SK-N-SH (cell line): ENCODE data around the gene CCNG1. TPM values are rescaled to one million over a fixed set of nuclear protein-coding genes. Genes with fewer than 3 reads are reported as not detected.

ENCODE experiments used
- CTCF ChIA-PET: fragments of 300-600, 350-600 bp; formaldehyde crosslinking; extraction: SDS; loops from one replicate; lab custom pipeline; 2021; lab: Yijun Ruan, JAX
- POLR2A ChIA-PET: fragments of 350-600 bp; sonication (Branson Sonifier 250); formaldehyde crosslinking; extraction: SDS; loops from one replicate; lab custom pipeline; 2020; ENCODE audit warnings: antibody characterized with exemption, inconsistent platforms; lab: Yijun Ruan, JAX
- DNase-seq: peaks from one replicate; pipeline ENCODE4 v3.0.0; 2012
- H2AFZ ChIP-seq: fragments of 200-600 bp; sonication (generic); 2 replicates; pipeline ENCODE4 v1.8.1; 2016; ENCODE audit warnings: antibody characterized with exemption, mild to moderate bottlenecking, low read depth
- H3F3A ChIP-seq: fragments of 200-600 bp; sonication (generic); replicated peaks from 2 replicates; pipeline ENCODE3; 2016; ENCODE audit warnings: antibody characterized with exemption, mild to moderate bottlenecking; ENCODE audit not compliant: insufficient read depth
- H3K27ac ChIP-seq, 2 experiments: fragments of 200-500 bp in 1 of 2; fragments of 200-600 bp in 1 of 2; sonication (Bioruptor generic) in 1 of 2; sonication (generic), shearing (Covaris generic) in 1 of 2; 2 replicates each; pipeline versions ENCODE4 v1.5.1 to v1.6.1; 2014 to 2016; ENCODE audit warnings: low read depth in 2 of 2, inconsistent platforms in 1 of 2, low read length in 1 of 2, mild to moderate bottlenecking in 1 of 2, mixed read lengths in 1 of 2
- H3K27me3 ChIP-seq: fragments of 200-600 bp; sonication (generic), shearing (Covaris generic); 2 replicates; pipeline ENCODE4 v1.6.1; 2016; ENCODE audit warnings: mixed run types; ENCODE audit not compliant: insufficient read depth
- H3K36me3 ChIP-seq, 2 experiments: fragments of 200-500 bp in 1 of 2; fragments of 200-600 bp in 1 of 2; sonication (Bioruptor generic) in 1 of 2; sonication (generic) in 1 of 2; replicated peaks in 1 of 2; 2 replicates each; pipeline versions ENCODE3 to v1.5.1; 2014 to 2016; ENCODE audit warnings: low read length in 1 of 2, mild to moderate bottlenecking in 1 of 2; ENCODE audit not compliant: insufficient read depth in 2 of 2, control insufficient read depth in 1 of 2
- H3K4me1 ChIP-seq, 2 experiments: fragments of 200-500 bp in 1 of 2; fragments of 200-600 bp in 1 of 2; sonication (Bioruptor generic) in 1 of 2; sonication (generic), shearing (Covaris generic) in 1 of 2; 2 replicates each; pipeline versions ENCODE4 v1.5.1 to v1.6.1; 2014 to 2016; ENCODE audit warnings: low read depth in 1 of 2, low read length in 1 of 2, mixed run types in 1 of 2; ENCODE audit not compliant: insufficient read depth in 2 of 2, control insufficient read depth in 1 of 2
- H3K4me2 ChIP-seq: fragments of 200-600 bp; sonication (generic), shearing (Covaris generic); 2 replicates; pipeline ENCODE4 v1.6.1; 2017; ENCODE audit warnings: mixed run types
- H3K4me3 ChIP-seq, 2 experiments: fragments of 200-500 bp in 1 of 2; fragments of 200-600 bp in 1 of 2; sonication (Bioruptor generic) in 1 of 2; sonication (generic), shearing (Covaris generic) in 1 of 2; 2 replicates each; pipeline versions ENCODE4 v1.5.1 to v1.8.1; 2014 to 2016; ENCODE audit warnings: low read depth in 2 of 2, inconsistent platforms in 1 of 2, low read length in 1 of 2, mild to moderate bottlenecking in 1 of 2, mixed read lengths in 1 of 2, moderate library complexity in 1 of 2
- H3K79me2 ChIP-seq: fragments of 200-600 bp; sonication (generic); 2 replicates; pipeline ENCODE4 v1.8.1; 2017; ENCODE audit warnings: mild to moderate bottlenecking; ENCODE audit not compliant: insufficient read depth
- H3K9ac ChIP-seq: fragments of 200-600 bp; sonication (generic); 2 replicates; pipeline ENCODE4 v1.6.1; 2017; ENCODE audit warnings: mixed run types
- H3K9me2 ChIP-seq: fragments of 200-600 bp; sonication (generic); 2 replicates; pipeline ENCODE4 v1.6.1; 2017; ENCODE audit warnings: mixed run types
- H3K9me3 ChIP-seq: fragments of 200-600 bp; sonication (generic); 2 replicates; pipeline ENCODE4 v1.6.1; 2017; ENCODE audit warnings: mixed run types, mild to moderate bottlenecking, moderate library complexity
- H4K20me1 ChIP-seq: fragments of 200-600 bp; sonication (generic); 2 replicates; pipeline ENCODE4 v1.6.1; 2017; ENCODE audit warnings: mild to moderate bottlenecking, mixed run types; ENCODE audit not compliant: insufficient read depth
- EP300 ChIP-seq, 2 experiments: IDR thresholded peaks; 2 replicates each; pipeline versions ENCODE4 v1.4.0 to v1.6.1; 2012; ENCODE audit warnings: borderline replicate concordance in 1 of 2, low read depth in 1 of 2, low read length in 1 of 2
- EZH2phosphoT487 ChIP-seq: fragments of 200-600 bp; sonication (generic); IDR thresholded peaks from 2 replicates; pipeline ENCODE4 v1.6.1; 2017; ENCODE audit warnings: low read depth, mixed run types, mild to moderate bottlenecking, antibody characterized with exemption, moderate library complexity, borderline replicate concordance
- FOSL2 ChIP-seq: IDR thresholded peaks from 2 replicates; pipeline ENCODE4 v1.4.0; 2012; ENCODE audit warnings: low read depth, mild to moderate bottlenecking, moderate library complexity, borderline replicate concordance
- FOXJ3 ChIP-seq: sonication (generic); formaldehyde crosslinking; IDR thresholded peaks from 2 replicates; pipeline ENCODE4 v1.5.1; 2020; ENCODE audit warnings: mild to moderate bottlenecking, missing genetic modification reagents
- GABPA ChIP-seq: IDR thresholded peaks from 2 replicates; pipeline ENCODE4 v1.4.0; 2012; ENCODE audit warnings: low read depth, mild to moderate bottlenecking
- GATA2 ChIP-seq: sonication (generic); formaldehyde crosslinking; IDR thresholded peaks from 2 replicates; pipeline ENCODE4 v1.5.0; 2020; ENCODE audit warnings: mild to moderate bottlenecking, missing genetic modification reagents
- JUND ChIP-seq: IDR thresholded peaks from 2 replicates; pipeline ENCODE4 v1.4.0; 2012
- MEF2A ChIP-seq: IDR thresholded peaks from 2 replicates; pipeline ENCODE4 v1.4.0; 2012; ENCODE audit warnings: low read depth, borderline replicate concordance
- REST ChIP-seq: IDR thresholded peaks from 2 replicates; pipeline ENCODE4 v1.6.1; 2012; ENCODE audit warnings: mild to moderate bottlenecking, low read depth, low read length, moderate library complexity
- RXRA ChIP-seq: IDR thresholded peaks from 2 replicates; pipeline ENCODE4 v1.4.0; 2012; ENCODE audit warnings: low read depth, mild to moderate bottlenecking, borderline replicate concordance
- SIN3A ChIP-seq: IDR thresholded peaks from 2 replicates; pipeline ENCODE4 v1.6.1; 2012; ENCODE audit warnings: low read depth, mild to moderate bottlenecking, low read length, moderate library complexity, borderline replicate concordance
- TCF12 ChIP-seq: IDR thresholded peaks from 2 replicates; pipeline ENCODE4 v1.4.0; 2012
- TEAD4 ChIP-seq: IDR thresholded peaks from 2 replicates; pipeline ENCODE4 v1.4.0; 2012; ENCODE audit warnings: mild to moderate bottlenecking, borderline replicate concordance; ENCODE audit not compliant: insufficient read depth
- YY1 ChIP-seq: IDR thresholded peaks from 2 replicates; pipeline ENCODE4 v1.4.0; 2012; ENCODE audit warnings: low read depth, mild to moderate bottlenecking
- WGBS: methylation state at CpG from one replicate; pipeline ENCODE4 v1.1.6; 2017; ENCODE audit warnings: low lambda C conversion rate; 5-methylcytosine and 5-hydroxymethylcytosine counted together
- polyA plus RNA-seq, 3 experiments: library from polyadenylated mRNA; depleted of rRNA; stranded (reverse); fragments of >200 nt; gene quantifications; 2 replicates each; pipeline ENCODE4 v1.2.3, GENCODE V29; 2012
- TF ChIP-seq, protein P1 (sequence below): IDR thresholded peaks from 2 replicates; pipeline ENCODE4; 2012
- TF ChIP-seq, protein P2 (sequence below): IDR thresholded peaks from 2 replicates; pipeline ENCODE4 v1.4.0; 2012; ENCODE audit warnings: low read depth, borderline replicate concordance
- TF ChIP-seq, protein P3 (sequence below): fragments of 150-350 bp; IDR thresholded peaks from 2 replicates; pipeline ENCODE4 v1.6.1; 2017; ENCODE audit warnings: antibody characterized with exemption, low read length, low read depth, borderline replicate concordance
- TF ChIP-seq, protein P4 (sequence below): IDR thresholded peaks from 2 replicates; pipeline ENCODE4 v1.4.0; 2012; ENCODE audit warnings: low read depth

The CCNG1 gene
- polyA plus RNA-seq, 1 of the 3 experiments (the other 2 are of a cell fraction), result 49.0 TPM

DNA sequence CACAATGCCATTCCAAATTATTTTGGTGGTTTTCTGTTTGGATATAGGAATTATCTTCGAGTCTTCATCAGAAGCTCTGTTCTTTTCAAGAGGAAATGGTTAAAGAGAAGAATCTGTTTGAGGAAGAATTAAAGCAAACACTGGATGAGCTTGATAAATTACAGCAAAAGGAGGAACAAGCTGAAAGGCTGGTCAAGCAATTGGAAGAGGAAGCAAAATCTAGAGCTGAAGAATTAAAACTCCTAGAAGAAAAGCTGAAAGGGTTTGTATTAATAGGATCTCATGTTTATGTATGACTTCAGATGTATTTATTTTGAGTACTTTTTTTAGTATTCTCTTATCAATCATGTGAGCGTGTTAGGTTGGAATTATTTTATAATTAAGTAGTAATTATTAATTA is 38.0 kb downstream of the CCNG1 start (continued):
- TF ChIP-seq JUND (no peak), YY1 (no peak), EZH2phosphoT487 (no peak), TEAD4 (no peak), EP300 (IDR thresholded peaks at IDR 0.05; ENCODE audit: borderline replicate concordance in 1 of 2, low read depth in 1 of 2, low read length in 1 of 2) (no peak), MEF2A (no peak), SIN3A (no peak)
- TF ChIP-seq, all 33 proteins: peak for 0

DNA sequence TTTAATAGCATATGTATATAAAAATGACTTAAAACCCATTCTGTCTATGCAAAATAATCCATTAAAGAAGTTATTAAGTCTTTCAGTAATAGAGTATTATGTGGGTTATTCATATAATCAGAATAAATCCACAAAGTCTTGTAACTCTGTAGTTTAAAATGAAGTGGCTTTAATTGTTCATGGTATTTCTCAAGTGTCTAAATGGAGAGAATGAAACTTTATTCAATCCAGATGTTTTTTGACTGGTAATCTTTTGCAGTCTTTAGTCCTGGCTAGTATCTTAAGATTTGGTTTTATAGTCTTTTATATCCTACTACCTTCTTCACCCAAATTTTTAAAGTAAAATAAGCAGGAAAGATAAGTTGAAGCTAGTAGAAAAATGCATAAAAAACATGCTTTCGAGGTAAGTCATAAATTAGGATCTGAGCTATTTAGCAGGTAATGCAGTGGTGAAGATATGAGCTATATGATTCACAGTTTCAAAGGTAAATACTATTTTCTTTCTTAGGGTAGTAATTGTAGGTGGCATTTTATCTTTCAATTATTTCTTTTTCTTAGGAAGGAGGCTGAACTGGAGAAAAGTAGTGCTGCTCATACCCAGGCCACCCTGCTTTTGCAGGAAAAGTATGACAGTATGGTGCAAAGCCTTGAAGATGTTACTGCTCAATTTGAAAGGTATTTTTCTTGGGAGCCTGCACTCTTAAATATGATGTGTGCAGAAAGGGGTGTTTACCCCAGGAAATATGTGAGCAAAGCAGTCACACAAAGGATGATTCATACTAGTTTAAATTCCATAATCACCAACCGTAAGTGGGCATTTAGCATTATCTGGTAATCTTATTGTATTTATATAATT is 41.0 kb downstream of the CCNG1 start:
- peaks cover 2 to 11% of the 10 kb centered on the region in 2 experiments for H3K4me1 ChIP-seq
- DNase-seq, result no peak
- no peaks in the 10 kb centered on the region for H3K9me3 ChIP-seq
- H4K20me1 ChIP-seq, result no peaks in the 10 kb centered on the region
- H3K27ac ChIP-seq, result peak overlapping the region; percentile 47 to 55
- no peaks in the 10 kb centered on the region for H3K27me3 ChIP-seq
- POLR2A ChIA-PET, result no interaction called here
- 43% methylated on average over 2 of the region's 2 CpGs for WGBS
- H3K79me2 ChIP-seq, result no peaks in the 10 kb centered on the region
- H3K9me2 ChIP-seq, result no peaks in the 10 kb centered on the region
- H3K9ac ChIP-seq, result 0 out of 2 replicates have a peak overlapping the region, but pooled peaks have one; percentile 6
- TF ChIP-seq JUND (peak; percentile 33; the same call in 1 of the 2 replicates), TCF12 (peak; percentile 75), FOSL2 (peak; percentile 50; the same call in 1 of the 2 replicates)
- TF ChIP-seq, protein P1, sequence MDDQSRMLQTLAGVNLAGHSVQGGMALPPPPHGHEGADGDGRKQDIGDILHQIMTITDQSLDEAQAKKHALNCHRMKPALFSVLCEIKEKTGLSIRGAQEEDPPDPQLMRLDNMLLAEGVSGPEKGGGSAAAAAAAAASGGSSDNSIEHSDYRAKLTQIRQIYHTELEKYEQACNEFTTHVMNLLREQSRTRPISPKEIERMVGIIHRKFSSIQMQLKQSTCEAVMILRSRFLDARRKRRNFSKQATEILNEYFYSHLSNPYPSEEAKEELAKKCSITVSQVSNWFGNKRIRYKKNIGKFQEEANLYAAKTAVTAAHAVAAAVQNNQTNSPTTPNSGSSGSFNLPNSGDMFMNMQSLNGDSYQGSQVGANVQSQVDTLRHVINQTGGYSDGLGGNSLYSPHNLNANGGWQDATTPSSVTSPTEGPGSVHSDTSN, result no peak
- H3K4me3 ChIP-seq, result no peak overlapping the region
- H3K36me3 ChIP-seq, result peaks cover 29 to 53% of the 10 kb centered on the region in 2 experiments
- H2AFZ ChIP-seq, result peak overlapping the region; percentile 49
- H3F3A ChIP-seq, result peaks cover 17% of the 10 kb centered on the region
- CTCF ChIA-PET, result no interaction called here
- peak overlapping the region; percentile 51; the same call in 1 of the 2 replicates for H3K4me2 ChIP-seq

GRCh38 chr5:163478982-163479271 is 41.5 kb downstream of the CCNG1 start:
- Histone ChIP-seq H3K4me1 (peaks cover 2 to 11% of the 10 kb centered on the region in 2 experiments), H3K4me3 (no peak overlapping the region), H3K79me2 (no peaks in the 10 kb centered on the region), H3K4me2 (peak overlapping the region; percentile 51; the same call in 1 of the 2 replicates), H3K9ac (no peak overlapping the region), H3K36me3 (peaks cover 32 to 54% of the 10 kb centered on the region in 2 experiments), H3K27ac (peak overlapping the region; percentile 45 to 47; a peak in 3 of 4 replicates), H3F3A (peaks cover 17% of the 10 kb centered on the region), H3K9me2 (no peaks in the 10 kb centered on the region), H4K20me1 (no peaks in the 10 kb centered on the region), H2AFZ (peak overlapping the region; percentile 49), H3K9me3 (no peaks in the 10 kb centered on the region), H3K27me3 (no peaks in the 10 kb centered on the region)
- ChIA-PET POLR2A (no interaction called here), CTCF (no interaction called here)
- 89% methylated on average over 1 of the region's 1 CpG for WGBS
- DNase-seq, result no peak
- TF ChIP-seq EP300 (IDR thresholded peaks at IDR 0.05; ENCODE audit: borderline replicate concordance in 1 of 2, low read depth in 1 of 2, low read length in 1 of 2), result no peak
- TF ChIP-seq, protein P2, sequence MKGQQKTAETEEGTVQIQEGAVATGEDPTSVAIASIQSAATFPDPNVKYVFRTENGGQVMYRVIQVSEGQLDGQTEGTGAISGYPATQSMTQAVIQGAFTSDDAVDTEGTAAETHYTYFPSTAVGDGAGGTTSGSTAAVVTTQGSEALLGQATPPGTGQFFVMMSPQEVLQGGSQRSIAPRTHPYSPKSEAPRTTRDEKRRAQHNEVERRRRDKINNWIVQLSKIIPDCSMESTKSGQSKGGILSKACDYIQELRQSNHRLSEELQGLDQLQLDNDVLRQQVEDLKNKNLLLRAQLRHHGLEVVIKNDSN, result no peak
- TF ChIP-seq REST, result no peak
- no peak for TF ChIP-seq GATA2
- TF ChIP-seq, protein P3, sequence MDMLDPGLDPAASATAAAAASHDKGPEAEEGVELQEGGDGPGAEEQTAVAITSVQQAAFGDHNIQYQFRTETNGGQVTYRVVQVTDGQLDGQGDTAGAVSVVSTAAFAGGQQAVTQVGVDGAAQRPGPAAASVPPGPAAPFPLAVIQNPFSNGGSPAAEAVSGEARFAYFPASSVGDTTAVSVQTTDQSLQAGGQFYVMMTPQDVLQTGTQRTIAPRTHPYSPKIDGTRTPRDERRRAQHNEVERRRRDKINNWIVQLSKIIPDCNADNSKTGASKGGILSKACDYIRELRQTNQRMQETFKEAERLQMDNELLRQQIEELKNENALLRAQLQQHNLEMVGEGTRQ, result no peak
- no peak for TF ChIP-seq EZH2phosphoT487
- TF ChIP-seq, protein P4, sequence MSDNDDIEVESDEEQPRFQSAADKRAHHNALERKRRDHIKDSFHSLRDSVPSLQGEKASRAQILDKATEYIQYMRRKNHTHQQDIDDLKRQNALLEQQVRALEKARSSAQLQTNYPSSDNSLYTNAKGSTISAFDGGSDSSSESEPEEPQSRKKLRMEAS, result no peak
- no peak for TF ChIP-seq RXRA
- TF ChIP-seq FOXJ3 (CRISPR knock-in tag), result no peak
- TF ChIP-seq JUND, result no peak
- TF ChIP-seq GABPA, result no peak
